ENCODE results near the gene AURKAIP1. TPM values are rescaled to one million over a fixed set of nuclear protein-coding genes. Genes with fewer than 3 reads are reported as not detected.
A peak's percentile ranks its signal among the peaks of the same experiment; 100 is the strongest.

Gene AURKAIP1
- total RNA-seq, 1 experiment from 2014 or later, result 141 TPM

GRCh38 chr1:1361233-1361981, 13.6 kb downstream of the AURKAIP1 start:
- DNase-seq (ENCODE audit: low read depth), result no peak

- DNase-seq (ENCODE audit: low read depth), result peak; percentile 96
Observed at GRCh38 chr1:1360506-1361169, 14.4 kb downstream of the AURKAIP1 start.

- DNase-seq (ENCODE audit: low read depth), result peak; percentile 85
Observed at GRCh38 chr1:1359664-1360468, 15.1 kb downstream of the AURKAIP1 start.

GRCh38 chr1:1359308-1359663, 15.7 kb downstream of the AURKAIP1 start:
- DNase-seq (ENCODE audit: low read depth), result peak; percentile 69

- peak; percentile 44 for DNase-seq (ENCODE audit: low read depth)
Observed at GRCh38 chr1:1358433-1359271, 16.4 kb downstream of the AURKAIP1 start, which contains the start of gene MXRA8. MXRA8 (minus strand) TSS chr1:1358555; CDS start chr1:1358504, 51 bp downstream.

GRCh38 chr1:1357871-1358432, 17.1 kb downstream of the AURKAIP1 start:
- DNase-seq (ENCODE audit: low read depth), result no peak

GRCh38 chr1:1356796-1357401, 18.1 kb downstream of the AURKAIP1 start:
- no peak for DNase-seq (ENCODE audit: low read depth)

- no peak for DNase-seq (ENCODE audit: low read depth)
Observed at GRCh38 chr1:1356166-1356795, 18.7 kb downstream of the AURKAIP1 start.

- DNase-seq (ENCODE audit: low read depth), result peak; percentile 44
Observed at GRCh38 chr1:1355416-1355815, 19.6 kb downstream of the AURKAIP1 start.

GRCh38 chr1:1354271-1355247, 20.4 kb downstream of the AURKAIP1 start:
- DNase-seq (ENCODE audit: low read depth), result no peak

GRCh38 chr1:1353389-1354151, 21.4 kb downstream of the AURKAIP1 start:
- DNase-seq (ENCODE audit: low read depth), result no peak

GRCh38 chr1:1352786-1353388, 22.1 kb downstream of the AURKAIP1 start:
- DNase-seq (ENCODE audit: low read depth), result no peak

- no peak for DNase-seq (ENCODE audit: low read depth)
Observed at GRCh38 chr1:1351511-1352427, 23.2 kb downstream of the AURKAIP1 start.

GRCh38 chr1:1349256-1350012, 25.6 kb downstream of the AURKAIP1 start, which contains the start of gene DVL1:
DVL1 (minus strand) TSS chr1:1349418; CDS start chr1:1349065, 353 bp downstream.
- DNase-seq (ENCODE audit: low read depth), result peak; percentile 56

GRCh38 chr1:1348420-1349255, 26.4 kb downstream of the AURKAIP1 start:
- peak; percentile 33 for DNase-seq (ENCODE audit: low read depth)
